SHP77 (cell line): ENCODE results near the gene HSD17B14.
"Not testable (repeated sequence)": the region's sequence is repeated elsewhere in the genome, so short reads cannot be mapped to it uniquely, and the experiment has no call there.

Source experiments
- DNase-seq, 2 experiments: peaks; one replicate each; lab custom pipeline; 2025; lab: John Stamatoyannopoulos, UW

The HSD17B14 gene

DNA sequence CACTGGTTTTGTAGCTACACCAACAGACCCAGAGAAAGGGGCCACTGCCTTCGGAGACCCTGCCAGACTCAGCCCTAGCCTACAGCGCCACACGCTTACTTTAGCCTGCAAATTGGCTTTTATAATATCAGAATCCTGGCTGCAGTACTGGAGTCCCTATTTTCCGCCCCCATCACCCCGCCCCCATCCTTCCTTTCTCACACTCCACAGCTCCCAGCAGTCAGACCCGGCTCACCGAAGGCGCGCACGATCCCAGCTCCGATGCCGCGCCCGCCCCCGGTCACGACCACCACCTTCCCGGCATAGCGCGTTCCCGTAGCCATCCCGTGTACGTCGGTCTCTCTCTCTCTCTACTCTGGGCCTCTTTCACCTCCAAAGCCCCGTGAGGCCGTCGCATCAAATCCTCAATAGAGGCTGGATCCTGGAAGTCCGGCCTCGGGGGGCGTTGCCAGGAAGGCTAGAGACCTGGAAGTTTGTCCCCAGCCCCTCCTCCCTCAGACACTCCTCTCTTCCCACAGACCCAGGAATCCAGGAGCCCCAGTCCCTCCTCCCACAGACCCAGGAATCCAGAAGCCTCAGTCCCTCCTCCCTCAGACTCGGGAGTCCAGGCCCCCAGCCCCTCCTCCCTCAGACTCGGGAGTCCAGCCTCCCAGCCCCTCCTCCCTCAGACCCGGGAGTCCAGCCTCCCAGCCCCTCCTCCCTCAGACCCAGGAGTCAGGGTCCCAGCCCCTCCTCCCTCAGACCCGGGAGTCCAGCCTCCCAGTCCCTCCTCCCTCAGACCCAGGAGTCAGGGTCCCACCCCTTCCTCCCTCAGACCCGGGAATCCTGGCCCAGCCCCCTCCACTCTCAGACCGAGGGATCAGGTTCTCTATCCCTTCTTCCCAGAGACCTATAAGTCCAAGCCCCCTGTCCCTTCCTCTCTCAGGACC is at the start of gene HSD17B14:
Gene HSD17B14, minus strand, starts transcription at position 403 of the 929 bp plus-strand sequence. Its CDS starts 80 bp downstream, at position 323.
- peak in 1 of 2 experiments; percentile 29 for DNase-seq

DNA sequence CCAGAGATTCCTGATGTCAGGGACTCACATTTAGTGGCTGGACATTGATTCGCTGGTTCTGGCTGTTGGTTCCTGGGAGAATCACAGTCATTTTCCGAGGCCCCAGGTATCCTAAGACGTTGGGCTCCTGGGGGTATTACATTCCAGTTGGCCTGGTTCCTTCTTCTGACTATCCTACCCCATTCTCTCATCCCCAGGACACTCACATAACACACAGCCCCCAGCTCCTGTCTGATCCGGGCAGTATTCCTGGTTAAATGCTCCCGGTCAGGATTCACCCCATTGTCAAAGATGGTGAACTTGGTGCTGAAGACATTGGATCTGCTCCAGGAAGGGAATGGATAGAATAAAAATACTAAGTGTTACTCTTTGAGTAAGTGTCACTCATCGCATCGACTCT is 47.4 kb upstream of the HSD17B14 start:
- DNase-seq, result no peak

DNA sequence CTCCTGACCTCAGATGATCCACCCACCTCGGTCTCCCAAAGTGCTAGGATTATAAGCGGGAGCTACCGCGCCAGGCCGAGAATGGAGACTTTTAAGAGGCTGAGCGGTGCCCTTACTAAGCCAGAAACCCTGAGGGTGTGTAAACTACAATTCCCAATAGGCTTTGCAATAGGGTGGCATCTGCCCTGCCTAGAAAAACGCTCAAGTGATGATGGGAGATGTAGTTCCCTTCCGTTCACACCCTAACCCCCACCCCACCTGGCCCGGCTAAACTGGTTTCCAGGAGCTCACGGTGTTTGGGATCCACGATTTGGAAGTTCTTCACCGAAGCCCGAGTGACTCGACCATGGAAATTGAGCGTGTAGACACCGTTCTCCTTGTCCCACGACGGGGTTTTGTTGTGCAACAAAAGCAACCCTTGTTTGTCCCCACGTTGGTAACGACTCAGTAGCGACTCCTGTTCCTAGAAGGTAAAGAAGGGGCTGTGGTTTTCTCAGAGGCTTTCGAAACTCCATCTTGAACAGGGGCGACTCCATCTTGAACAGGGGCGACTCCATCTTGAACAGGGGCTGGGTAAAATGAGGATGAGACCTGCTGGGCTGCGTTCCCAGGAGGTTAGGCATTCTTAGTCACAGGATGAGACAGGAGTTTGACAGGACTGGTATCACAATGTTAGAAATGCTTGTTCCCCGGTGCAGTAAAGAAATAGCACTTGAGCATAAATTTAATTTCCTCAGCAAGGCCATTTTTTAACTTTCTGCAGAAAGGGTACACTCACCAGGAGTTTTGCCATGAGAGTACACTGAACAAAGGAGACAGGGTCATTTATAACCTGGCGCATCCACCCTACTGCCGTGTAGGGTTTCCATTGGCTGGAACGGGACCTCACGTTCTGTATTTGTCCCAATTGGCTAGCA is 45.7 kb upstream of the HSD17B14 start:
- no peak for DNase-seq

DNA sequence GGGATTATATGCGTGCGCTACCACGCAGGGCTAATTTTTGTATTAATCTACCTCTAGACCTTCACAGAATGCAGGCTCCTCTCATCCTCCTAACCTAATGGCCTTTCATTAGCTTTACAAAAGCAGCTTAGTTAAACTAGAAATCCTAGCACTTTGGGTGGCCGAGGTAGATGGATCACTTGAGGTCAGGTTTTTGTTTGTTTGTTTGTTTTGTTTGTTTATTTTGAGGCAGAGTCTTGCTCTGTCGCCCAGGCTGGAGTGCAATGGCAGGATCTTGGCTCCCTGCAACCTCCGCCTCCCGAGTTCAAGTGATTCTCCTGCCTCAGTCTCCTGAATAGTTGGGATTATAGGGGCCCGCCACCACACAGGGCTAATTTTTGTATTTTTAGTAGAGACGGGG is 43.4 kb upstream of the HSD17B14 start:
- DNase-seq, result not testable (repeated sequence)

DNA sequence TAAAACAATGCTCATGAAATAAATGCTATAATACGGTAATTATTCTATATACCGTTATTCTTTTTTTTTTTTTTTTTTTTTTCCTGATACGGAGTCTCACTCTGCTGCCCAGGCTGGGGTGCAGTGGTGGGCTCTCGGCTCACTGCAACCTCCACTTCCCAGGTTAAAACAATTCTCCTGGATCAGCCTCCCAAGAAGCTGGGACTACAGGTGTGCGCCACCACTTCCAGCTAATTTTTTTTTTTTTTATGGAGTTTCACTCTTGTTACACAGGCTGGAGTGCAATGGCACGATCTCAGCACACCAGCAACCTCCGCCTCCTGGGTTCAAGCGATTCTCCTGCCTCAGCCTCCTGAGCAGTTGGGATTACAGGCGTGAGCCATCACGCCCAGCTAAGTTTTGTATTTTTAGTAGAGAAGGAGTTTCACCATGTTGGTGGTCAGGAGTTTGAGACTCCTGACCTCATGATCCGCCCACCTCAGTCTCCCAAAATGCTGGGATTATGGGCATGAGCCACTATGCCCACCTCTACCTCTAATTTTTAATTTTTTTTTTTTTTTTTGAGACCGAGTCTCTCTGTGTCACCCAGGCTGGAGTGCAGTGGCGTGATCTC is 42.8 kb upstream of the HSD17B14 start:
- DNase-seq, result no peak

DNA sequence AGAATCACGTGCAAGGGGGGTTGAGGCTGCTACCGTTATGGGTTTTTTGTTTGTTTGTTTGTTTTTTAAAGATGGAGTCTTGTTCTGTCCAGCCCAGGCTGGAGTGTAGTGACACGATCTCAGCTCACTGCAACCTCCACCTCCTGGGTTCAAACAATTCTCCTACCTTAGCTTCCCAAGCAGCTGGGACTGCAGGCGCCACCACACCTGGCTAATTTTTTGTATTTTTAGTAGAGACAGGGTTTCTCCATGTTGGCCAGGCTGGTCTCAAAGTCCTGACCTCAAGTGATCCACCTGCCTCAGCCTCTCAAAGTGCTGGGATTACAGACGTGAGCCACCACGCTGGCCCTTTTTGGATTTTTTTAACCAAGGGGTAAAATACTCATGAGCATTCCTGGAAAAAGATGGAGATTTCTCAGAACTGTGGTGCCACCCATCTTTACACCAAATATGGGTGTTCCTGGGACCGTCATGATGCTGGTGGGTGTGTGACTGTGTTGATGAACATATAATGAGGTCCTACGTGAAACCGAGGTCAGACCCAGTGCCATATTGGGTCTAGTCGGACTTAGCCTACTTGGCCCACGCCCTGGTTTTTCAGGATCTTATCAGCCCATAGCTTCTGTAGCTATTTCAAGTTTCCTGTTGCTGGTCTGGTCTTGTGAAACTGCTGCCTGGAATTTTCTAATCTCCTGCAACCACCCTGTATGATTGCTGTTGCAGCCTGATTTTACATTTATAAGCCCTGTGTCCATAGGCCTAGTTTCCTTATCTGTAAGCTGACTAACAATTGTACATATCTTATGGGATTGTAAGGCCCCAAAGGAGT is 42.1 kb upstream of the HSD17B14 start:
- no peak for DNase-seq

DNA sequence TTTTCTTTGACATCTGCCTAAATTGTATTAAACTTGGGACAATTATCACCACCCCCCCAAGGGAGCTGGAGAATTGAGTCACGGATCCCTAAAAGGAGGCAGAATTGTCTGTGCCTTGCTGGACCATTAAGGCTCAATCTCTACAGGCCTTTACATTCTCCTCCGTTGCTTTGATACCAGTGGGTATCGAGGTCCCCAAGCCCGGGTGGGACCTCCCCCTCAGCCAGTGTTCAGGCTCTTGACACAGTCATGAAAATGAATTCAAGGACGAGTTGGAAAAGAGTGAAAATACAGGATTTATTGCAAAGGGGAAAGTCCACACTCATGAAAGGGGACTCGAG is 41.5 kb upstream of the HSD17B14 start:
- no peak for DNase-seq

DNA sequence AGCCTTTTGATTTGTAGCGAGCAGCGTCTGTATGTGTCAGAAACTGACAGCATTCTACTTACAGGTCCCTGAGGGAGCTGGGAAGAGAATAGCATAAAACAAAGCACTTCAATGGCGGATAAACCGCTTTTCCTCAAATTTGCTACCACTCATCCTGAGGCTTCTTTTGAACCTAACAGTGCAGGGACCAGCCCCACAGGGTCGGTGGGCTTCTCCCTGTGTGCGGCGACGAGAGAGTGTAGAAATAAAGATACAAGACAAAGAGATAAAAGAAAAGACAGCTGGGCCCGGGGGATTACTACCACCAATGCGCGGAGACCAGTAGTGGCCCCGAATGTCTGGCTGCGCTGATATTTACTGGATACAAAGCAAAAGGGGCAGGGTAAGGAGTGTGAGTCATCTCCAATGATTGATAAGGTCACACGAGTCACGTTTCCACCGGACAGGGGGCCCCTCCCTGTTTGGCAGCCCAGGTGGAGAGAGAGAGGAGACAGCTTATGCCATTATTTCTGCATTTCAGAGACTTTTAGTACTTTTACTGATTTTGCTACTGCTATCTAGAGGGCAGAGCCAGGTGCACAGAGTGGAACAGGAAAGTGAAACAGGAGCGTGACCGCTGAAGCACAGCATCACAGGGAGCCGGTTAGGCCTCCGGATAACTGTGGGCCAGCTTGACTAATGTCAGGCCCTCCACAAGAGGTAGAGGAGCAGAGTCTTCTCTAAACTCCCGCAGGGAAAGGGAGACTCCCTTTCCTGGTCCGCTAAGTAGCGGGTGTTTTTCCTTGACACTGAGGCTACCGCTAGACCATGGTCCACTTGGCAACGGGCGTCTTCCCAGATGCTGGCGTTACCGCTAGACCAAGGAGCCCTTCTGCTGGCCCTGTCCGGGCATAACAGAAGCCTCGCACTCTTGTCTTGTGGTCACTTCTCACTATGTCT is 40.0 kb upstream of the HSD17B14 start:
- not testable (repeated sequence) for DNase-seq

DNA sequence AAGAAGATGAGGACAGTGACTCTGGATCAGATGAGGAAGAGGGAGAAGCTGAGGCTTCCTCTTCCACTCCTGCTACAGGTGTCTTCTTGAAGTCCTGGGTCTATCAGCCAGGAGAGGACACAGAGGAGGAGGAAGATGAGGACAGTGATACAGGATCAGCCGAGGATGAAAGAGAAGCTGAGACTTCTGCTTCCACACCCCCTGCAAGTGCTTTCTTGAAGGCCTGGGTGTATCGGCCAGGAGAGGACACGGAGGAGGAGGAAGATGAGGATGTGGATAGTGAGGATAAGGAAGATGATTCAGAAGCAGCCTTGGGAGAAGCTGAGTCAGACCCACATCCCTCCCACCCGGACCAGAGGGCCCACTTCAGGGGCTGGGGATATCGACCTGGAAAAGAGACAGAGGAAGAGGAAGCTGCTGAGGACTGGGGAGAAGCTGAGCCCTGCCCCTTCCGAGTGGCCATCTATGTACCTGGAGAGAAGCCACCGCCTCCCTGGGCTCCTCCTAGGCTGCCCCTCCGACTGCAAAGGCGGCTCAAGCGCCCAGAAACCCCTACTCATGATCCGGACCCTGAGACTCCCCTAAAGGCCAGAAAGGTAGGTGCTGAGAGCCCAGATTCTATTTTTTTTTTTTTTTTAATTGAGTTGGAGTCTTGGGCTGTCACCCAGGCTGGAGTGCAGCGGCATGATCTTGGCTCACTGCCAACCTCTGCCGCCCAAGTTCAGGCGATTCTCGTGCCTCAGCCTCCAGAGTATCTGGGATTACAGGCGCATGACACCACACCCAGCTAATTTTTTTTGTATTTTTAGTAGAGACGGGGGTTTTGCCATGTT is 38.2 kb upstream of the HSD17B14 start:
- DNase-seq, result no peak

DNA sequence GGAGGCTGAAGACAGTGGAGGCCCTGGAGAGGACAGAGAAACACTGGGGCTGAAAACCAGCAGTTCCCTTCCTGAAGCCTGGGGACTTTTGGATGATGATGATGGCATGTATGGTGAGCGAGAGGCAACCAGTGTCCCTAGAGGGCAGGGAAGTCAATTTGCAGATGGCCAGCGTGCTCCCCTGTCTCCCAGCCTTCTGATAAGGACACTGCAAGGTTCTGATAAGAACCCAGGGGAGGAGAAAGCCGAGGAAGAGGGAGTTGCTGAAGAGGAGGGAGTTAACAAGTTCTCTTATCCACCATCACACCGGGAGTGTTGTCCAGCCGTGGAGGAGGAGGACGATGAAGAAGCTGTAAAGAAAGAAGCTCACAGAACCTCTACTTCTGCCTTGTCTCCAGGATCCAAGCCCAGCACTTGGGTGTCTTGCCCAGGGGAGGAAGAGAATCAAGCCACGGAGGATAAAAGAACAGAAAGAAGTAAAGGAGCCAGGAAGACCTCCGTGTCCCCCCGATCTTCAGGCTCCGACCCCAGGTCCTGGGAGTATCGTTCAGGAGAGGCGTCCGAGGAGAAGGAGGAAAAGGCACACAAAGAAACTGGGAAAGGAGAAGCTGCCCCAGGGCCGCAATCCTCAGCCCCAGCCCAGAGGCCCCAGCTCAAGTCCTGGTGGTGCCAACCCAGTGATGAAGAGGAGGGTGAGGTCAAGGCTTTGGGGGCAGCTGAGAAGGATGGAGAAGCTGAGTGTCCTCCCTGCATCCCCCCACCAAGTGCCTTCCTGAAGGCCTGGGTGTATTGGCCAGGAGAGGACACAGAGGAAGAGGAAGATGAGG is 37.4 kb upstream of the HSD17B14 start:
- DNase-seq, result no peak

DNA sequence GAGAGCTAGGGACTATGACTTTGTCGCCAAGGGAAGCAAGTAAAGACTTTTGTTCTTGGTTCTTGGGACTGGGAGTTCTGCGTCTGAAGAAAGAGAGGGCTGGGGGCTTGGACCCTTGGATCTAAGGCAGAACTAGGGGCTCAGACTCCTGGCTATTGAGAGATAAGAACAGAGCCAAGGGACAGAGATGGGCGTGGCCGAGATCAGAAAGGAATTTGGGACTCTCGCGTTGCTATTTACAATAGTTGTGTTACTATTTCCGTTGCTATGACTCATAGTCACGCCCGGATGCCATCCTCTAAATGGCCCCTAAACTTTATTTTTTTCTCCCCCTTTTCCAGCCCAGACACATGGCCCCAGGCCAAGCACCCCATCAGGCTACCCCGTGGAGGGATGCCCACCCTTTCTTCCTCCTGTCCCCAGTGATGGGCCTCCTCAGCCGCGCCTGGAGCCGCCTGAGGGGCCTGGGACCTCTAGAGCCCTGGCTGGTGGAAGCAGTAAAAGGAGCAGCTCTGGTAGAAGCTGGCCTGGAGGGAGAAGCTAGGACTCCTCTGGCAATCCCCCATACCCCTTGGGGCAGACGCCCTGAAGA is 36.7 kb upstream of the HSD17B14 start:
- peak; percentile 78 to 79 for DNase-seq

DNA sequence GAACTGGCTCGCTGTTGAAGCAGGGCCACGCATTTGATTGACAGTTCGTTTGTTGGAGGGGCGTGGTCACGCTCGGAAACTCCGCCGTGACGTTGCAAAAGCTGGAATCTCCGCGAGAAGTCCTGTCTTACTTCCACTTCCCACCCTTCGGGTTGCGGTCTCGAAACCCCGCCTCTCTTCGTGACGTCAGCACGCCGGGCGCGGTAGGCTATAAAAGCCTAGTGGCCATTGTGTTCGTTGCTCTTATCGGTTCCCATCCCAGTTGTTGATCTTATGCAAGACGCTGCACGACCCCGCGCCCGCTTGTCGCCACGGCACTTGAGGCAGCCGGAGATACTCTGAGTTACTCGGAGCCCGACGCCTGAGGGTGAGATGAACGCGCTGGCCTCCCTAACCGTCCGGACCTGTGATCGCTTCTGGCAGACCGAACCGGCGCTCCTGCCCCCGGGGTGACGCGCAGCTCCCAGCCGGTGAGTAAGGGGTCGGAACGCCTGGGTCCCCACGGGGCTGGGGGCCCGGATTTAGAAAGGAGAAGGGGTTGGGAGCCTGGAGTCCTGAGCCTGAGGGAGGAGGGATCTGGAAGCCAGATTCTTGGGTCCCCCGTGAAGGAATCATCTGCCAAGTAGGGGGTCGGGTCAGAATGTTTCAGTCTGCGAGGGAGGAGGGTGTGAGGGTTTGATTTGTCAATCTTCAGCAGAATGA is 36.0 kb upstream of the HSD17B14 start, which contains the start of gene PPP1R15A:
Gene PPP1R15A, plus strand, starts transcription at position 240 of the 702 bp plus-strand sequence. CDS start 813 bp downstream, outside the sequence.
- DNase-seq, result peak; percentile 92 to 94

DNA sequence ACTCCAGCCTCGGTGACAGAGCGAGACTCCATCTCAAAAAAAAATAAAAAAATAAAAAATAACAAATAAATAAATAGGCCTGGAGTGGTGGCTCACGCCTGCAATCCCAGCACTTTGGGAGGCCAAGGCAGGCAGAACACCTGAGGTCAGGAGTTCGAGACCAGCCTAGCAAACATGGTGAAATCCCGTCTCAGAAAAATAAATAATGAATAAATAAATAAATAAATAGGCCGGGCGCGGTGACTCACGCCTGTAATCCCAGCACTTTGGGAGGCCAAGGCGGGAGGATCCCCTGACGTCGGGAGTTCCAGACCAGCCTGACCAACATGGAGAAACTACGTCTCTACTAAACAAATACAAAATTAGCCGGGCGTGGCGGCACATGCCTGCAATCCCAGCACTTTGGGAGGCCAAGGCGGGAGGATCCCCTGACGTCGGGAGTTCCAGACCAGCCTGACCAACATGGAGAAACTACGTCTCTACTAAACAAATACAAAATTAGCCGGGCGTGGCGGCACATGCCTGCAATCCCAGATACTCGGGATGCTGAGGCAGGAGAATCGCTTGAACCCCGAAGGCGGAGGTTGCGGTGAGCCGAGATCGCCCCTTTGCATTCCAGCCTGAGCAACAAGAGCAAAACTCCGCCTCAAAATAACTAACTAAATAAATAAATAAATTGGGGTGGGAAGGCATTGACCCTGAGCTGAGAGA is 35.3 kb upstream of the HSD17B14 start:
- DNase-seq, result not testable (repeated sequence)

DNA sequence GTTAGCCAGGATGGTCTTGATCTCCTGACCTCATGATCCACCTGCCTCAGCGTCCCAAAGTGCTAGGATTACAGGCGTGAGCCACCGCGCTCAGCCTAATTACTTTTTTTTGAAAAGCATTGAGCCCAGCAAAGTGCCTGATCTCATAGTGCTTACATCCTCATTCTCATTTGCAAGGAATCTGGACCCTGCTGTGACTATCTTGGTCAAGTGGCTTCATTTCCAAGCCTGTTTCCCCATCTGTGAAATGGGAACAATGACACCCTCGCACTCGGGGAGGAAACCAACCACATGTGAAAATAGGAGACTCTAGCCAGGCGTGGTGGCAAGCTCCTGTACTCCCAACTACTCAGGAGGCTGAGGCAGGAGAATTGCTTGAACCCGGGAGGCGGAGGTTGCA is 33.8 kb upstream of the HSD17B14 start:
- no peak for DNase-seq

DNA sequence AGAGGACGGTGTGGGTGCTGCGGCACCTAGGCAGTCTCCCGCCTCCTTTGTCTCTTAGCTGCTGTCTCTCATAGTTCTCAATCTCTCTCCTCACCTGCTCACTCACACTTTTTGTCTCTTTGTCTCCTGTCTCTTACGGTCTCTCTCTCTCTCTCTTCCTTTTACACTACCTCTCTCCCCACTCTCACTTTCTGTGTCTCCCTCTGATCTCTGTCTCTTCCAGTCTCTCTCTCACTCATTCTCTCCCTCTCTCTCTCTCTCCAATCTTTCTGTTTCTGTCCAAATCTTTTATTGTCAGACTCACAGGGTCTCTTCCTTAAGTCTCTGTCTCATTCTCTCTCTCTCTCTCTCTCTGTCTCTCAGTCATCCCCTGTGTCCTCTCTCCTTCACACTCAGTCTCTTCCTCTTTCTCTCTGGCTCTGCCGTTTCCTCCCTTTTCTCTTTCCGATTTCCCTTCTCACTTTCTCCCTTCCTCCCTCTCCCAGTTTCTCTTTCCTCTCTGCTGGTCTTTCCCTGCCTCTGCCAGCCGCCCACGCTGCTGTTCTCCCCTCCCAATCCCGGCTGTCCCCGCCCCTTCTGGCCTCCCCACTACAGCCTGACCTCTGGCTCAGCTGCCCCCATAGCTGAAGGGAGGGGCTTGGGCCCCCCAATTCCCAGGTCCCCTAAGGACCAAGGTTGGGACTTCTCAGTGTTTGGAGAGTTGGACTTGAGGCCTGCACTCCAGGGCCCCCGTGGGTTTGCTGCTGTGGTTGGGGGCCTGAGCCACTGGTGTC is 32.0 kb upstream of the HSD17B14 start, which contains the start of gene PLEKHA4:
Gene PLEKHA4, minus strand, starts transcription at position 504 of the 773 bp plus-strand sequence. CDS start 997 bp downstream, outside the sequence.
- no peak for DNase-seq

DNA sequence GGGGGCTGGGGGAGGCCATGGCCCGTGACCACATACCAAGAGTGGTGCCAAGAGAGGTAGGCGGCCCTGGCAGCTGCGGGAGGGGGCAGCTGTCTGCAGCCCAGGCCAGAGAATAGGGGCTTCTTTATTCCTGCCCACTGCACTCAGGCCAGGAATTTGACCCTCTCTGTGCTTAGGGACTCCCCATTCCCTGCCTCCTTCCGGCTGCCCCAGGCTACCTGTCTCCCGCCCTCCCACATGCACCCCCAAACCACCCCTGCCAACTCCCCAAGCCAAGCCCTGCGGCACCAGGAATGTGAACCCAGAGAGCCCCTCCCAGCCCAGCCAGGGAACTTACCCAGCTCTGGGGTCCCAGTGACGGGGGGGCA is 31.4 kb upstream of the HSD17B14 start:
- no peak for DNase-seq
